Type B pancreatic cell (in vitro differentiated cells): ENCODE data around the gene ULK4. TPM values are rescaled to one million over a fixed set of nuclear protein-coding genes. Genes with fewer than 3 reads are reported as not detected.

Source experiments
- DNase-seq: peaks from one replicate; pipeline ENCODE4 v3.0.0; 2021; ENCODE audit warnings: mixed read lengths; ENCODE audit not compliant: unreplicated experiment; ENCODE audit errors: extremely low spot score
- H3K27ac Mint-ChIP-seq: 2 replicates; pipeline ENCODE4 v1.8.0; 2021; ENCODE audit warnings: mild to moderate bottlenecking, mixed read lengths
- H3K27me3 Mint-ChIP-seq: 2 replicates; pipeline ENCODE4 v1.8.0; 2021; ENCODE audit warnings: mixed read lengths
- H3K36me3 Mint-ChIP-seq: 2 replicates; pipeline ENCODE4 v1.8.0; 2021; ENCODE audit warnings: mixed read lengths
- H3K4me1 Mint-ChIP-seq: one replicate; pipeline ENCODE4 v1.8.0; 2021; ENCODE audit warnings: mixed read lengths; ENCODE audit not compliant: unreplicated experiment
- H3K4me3 Mint-ChIP-seq: 2 replicates; pipeline ENCODE4 v1.8.0; 2021; ENCODE audit warnings: mild to moderate bottlenecking, mixed read lengths
- H3K9me3 Mint-ChIP-seq: 2 replicates; pipeline ENCODE4 v1.8.0; 2021; ENCODE audit warnings: mixed read lengths
- total RNA-seq: library from RNA; stranded (reverse); gene quantifications from 2 replicates; pipeline ENCODE4 v1.2.1, GENCODE V29; 2021; ENCODE audit warnings: low replicate concordance
- TF ChIP-seq, protein P1 (sequence below): fragments of 200-600 bp; sonication (generic); conservative IDR thresholded peaks from 2 replicates; pipeline ENCODE4 v1.5.0; 2021; ENCODE audit warnings: antibody characterized with exemption, mild to moderate bottlenecking

The ULK4 gene
- total RNA-seq, 1 donor from 2014 or later, result 10.7 TPM

DNA sequence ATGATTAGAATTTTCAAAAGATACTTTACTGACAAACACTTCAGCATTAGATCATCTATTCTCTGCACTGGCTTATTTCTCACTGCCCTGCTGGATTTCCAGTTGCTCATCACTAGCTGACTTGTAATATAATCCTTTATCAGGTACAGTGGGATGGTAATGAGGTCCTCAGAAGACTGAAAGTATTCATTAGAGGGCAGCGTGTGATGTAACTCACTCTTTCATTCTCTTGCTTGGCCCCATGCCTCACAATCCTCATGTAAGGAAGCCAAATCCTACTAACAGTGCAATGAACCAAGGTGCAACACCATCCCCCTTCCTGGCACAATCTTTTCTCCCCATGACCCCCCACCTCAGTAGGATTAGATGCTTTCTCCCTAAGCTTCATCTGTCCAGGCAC is 472.7 kb downstream of the ULK4 start:
- no peaks in the 10 kb centered on the region for H3K36me3 Mint-ChIP-seq
- no peak overlapping the region for H3K4me3 Mint-ChIP-seq
- H3K27ac Mint-ChIP-seq, result no peak overlapping the region
- peaks cover 7% of the 10 kb centered on the region for H3K4me1 Mint-ChIP-seq
- H3K27me3 Mint-ChIP-seq, result no peaks in the 10 kb centered on the region
- DNase-seq, result no peak
- TF ChIP-seq, protein P1, sequence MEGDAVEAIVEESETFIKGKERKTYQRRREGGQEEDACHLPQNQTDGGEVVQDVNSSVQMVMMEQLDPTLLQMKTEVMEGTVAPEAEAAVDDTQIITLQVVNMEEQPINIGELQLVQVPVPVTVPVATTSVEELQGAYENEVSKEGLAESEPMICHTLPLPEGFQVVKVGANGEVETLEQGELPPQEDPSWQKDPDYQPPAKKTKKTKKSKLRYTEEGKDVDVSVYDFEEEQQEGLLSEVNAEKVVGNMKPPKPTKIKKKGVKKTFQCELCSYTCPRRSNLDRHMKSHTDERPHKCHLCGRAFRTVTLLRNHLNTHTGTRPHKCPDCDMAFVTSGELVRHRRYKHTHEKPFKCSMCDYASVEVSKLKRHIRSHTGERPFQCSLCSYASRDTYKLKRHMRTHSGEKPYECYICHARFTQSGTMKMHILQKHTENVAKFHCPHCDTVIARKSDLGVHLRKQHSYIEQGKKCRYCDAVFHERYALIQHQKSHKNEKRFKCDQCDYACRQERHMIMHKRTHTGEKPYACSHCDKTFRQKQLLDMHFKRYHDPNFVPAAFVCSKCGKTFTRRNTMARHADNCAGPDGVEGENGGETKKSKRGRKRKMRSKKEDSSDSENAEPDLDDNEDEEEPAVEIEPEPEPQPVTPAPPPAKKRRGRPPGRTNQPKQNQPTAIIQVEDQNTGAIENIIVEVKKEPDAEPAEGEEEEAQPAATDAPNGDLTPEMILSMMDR, result no peak
- H3K9me3 Mint-ChIP-seq, result no peaks in the 10 kb centered on the region

DNA sequence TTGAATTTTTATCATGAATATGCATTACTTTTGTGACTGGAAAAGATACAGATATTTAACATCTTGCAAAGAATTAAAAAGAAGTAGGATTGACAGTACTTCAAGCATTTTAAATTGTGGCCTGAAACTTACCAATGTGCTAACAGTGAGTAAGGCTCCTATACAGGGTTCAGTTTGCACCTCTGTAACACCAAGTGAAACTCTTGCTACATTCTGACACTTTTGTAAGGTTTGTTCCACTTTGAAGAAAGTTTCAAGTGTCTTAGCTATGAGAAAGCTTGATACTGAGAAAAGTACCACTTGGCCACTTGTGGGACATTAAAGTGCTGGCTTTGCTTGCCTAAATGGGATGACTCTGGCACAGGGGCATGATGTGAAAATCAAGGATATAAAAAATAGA is 473.4 kb downstream of the ULK4 start:
- Mint-ChIP-seq H3K9me3 (no peaks in the 10 kb centered on the region), H3K4me3 (no peak overlapping the region), H3K36me3 (no peaks in the 10 kb centered on the region), H3K4me1 (peaks cover 7% of the 10 kb centered on the region), H3K27me3 (no peaks in the 10 kb centered on the region), H3K27ac (no peak overlapping the region)
- TF ChIP-seq, protein P1, result no peak
- no peak for DNase-seq

DNA sequence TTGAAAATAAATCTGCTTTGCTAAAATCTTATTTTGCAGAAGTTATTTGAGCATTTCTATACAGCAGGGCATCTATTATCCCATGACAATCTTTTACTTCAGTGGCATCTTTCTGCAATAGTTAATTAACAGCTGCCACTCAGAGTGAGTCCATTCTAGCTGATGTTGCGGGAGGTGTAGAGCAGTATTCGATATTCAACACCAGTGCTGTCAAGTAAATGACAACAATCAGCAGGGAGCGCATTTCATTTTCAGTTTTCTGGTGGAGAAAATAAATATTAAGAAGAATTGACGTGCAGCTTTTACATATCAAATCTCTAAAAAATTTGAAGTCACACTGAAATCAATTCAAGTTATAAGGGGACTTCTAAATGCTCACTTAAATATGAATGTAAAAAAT is 476.4 kb downstream of the ULK4 start:
- no peaks in the 10 kb centered on the region for H3K9me3 Mint-ChIP-seq
- peaks cover 7% of the 10 kb centered on the region for H3K4me1 Mint-ChIP-seq
- no peak for DNase-seq
- H3K36me3 Mint-ChIP-seq, result no peaks in the 10 kb centered on the region
- no peaks in the 10 kb centered on the region for H3K27me3 Mint-ChIP-seq
- H3K27ac Mint-ChIP-seq, result no peak overlapping the region
- TF ChIP-seq, protein P1, result no peak
- H3K4me3 Mint-ChIP-seq, result no peak overlapping the region

DNA sequence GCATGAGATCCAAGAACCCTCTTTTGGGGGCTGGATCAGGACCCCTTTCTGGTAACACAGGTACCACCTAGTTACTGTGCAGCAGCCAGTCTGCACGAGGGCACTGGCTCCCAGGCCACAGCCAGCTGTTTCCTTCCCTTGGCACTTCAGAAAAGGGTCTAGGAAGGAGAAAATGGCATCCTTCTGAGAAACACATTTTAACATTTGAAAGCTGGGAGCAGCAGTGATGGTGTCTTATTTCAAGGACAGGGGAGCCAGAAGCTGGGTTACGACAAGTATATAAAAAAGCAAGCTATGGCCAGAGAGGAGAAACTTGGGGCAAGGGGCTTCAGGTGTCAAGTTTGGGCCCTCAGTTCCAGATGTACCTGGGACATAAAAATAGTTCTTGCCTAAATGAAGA is 479.8 kb downstream of the ULK4 start:
- Mint-ChIP-seq H3K36me3 (no peaks in the 10 kb centered on the region), H3K4me3 (no peak overlapping the region), H3K27me3 (no peaks in the 10 kb centered on the region), H3K4me1 (no peaks in the 10 kb centered on the region), H3K9me3 (no peaks in the 10 kb centered on the region), H3K27ac (no peak overlapping the region)
- no peak for DNase-seq
- TF ChIP-seq, protein P1, result no peak

DNA sequence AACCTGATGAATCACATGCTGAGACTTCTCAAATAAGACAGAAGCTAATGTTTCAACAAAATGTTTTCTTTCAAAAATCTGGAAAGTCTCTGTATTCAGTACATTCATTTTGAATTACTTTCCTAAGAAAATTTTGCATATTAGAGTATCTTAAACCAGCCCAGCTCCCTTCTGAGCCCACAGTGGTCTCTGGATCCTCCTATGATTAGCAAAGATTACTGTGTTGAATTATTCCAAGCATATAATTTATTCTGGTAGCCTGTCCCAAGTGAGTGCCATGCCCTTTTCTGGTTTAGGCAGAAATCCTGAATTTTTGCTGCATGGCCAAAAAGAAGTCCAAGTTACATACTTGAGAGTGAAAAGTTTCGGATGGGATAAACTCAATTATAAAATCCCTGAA is 483.6 kb downstream of the ULK4 start:
- no peaks in the 10 kb centered on the region for H3K36me3 Mint-ChIP-seq
- H3K4me1 Mint-ChIP-seq, result no peaks in the 10 kb centered on the region

More for the DNA sequence above, 483.6 kb downstream of the ULK4 start:
- TF ChIP-seq, protein P1, result no peak
- Mint-ChIP-seq H3K27me3 (no peaks in the 10 kb centered on the region), H3K9me3 (peaks cover 7% of the 10 kb centered on the region), H3K4me3 (no peak overlapping the region), H3K27ac (no peak overlapping the region)
- no peak for DNase-seq
